HEK293 (cell line): ENCODE measurements around the gene SHE.

Source experiments
- CTCF ChIA-PET: fragments of 350-600 bp; formaldehyde crosslinking; extraction: SDS; loops from one replicate; lab custom pipeline; 2021; ENCODE audit warnings: antibody characterized with exemption; lab: Yijun Ruan, JAX
- POLR2A ChIA-PET: fragments of 300-600 bp; formaldehyde crosslinking; extraction: SDS; loops from one replicate; lab custom pipeline; 2020; ENCODE audit warnings: antibody characterized with exemption, inconsistent platforms; lab: Yijun Ruan, JAX
- H3K27ac ChIP-seq: fragments of 200-500 bp; sonication (Bioruptor generic); 2 replicates; pipeline ENCODE4 v1.5.1; 2014; ENCODE audit warnings: low read depth, low read length, control low read depth, inconsistent platforms; ENCODE audit errors: extremely low read depth
- H3K36me3 ChIP-seq, 2 experiments: fragments of 200-500 bp in 1 of 2; sonication (Bioruptor generic) in 1 of 2; 1 replicate in 1 of 2; 2 replicates in 1 of 2; pipeline ENCODE4 v1.5.1; 2014 to 2017; ENCODE audit warnings: inconsistent platforms in 2 of 2, low read length in 2 of 2; ENCODE audit not compliant: control insufficient read depth in 2 of 2, insufficient read depth in 1 of 2
- H3K4me1 ChIP-seq: fragments of 200-500 bp; sonication (Bioruptor generic); 2 replicates; pipeline ENCODE4 v1.5.1; 2014; ENCODE audit warnings: mild to moderate bottlenecking, low read length, inconsistent platforms; ENCODE audit not compliant: control insufficient read depth, insufficient read depth
- H3K4me3 ChIP-seq: 2 replicates; pipeline ENCODE4 v1.5.1; 2011; ENCODE audit warnings: low read depth, mild to moderate bottlenecking, control low read depth, low read length, moderate library complexity
- H3K9me3 ChIP-seq: fragments of 200-500 bp; sonication (Bioruptor generic); 2 replicates; pipeline ENCODE4 v1.5.1; 2014; ENCODE audit warnings: low read depth, low read length, inconsistent platforms; ENCODE audit not compliant: control insufficient read depth, insufficient read depth
- AEBP2 ChIP-seq: fragments of 450-650 bp; formaldehyde crosslinking; IDR thresholded peaks from 2 replicates; pipeline ENCODE4 v1.5.1; 2016; ENCODE audit warnings: missing biosample characterization, missing genetic modification characterization, borderline replicate concordance
- GFI1B ChIP-seq: fragments of 450-650 bp; formaldehyde crosslinking; IDR thresholded peaks from 2 replicates; pipeline ENCODE4 v1.5.1; 2016; ENCODE audit warnings: missing biosample characterization, missing genetic modification characterization
- GLI2 ChIP-seq: fragments of 450-650 bp; formaldehyde crosslinking; IDR thresholded peaks from 2 replicates; pipeline ENCODE4; 2017; ENCODE audit warnings: missing biosample characterization, missing genetic modification characterization, low read depth, borderline replicate concordance
- OVOL3 ChIP-seq: fragments of 450-650 bp; formaldehyde crosslinking; IDR thresholded peaks from 2 replicates; pipeline ENCODE4 v1.5.1; 2016; ENCODE audit warnings: missing biosample characterization, missing genetic modification characterization
- SCRT1 ChIP-seq: fragments of 450-650 bp; formaldehyde crosslinking; IDR thresholded peaks from 2 replicates; pipeline ENCODE4 v1.5.1; 2016; ENCODE audit warnings: missing biosample characterization, missing genetic modification characterization, borderline replicate concordance
- WT1 ChIP-seq: fragments of 450-650 bp; formaldehyde crosslinking; IDR thresholded peaks from 2 replicates; pipeline ENCODE4 v1.5.1; 2016; ENCODE audit warnings: missing biosample characterization, missing genetic modification characterization
- ZBTB10 ChIP-seq: fragments of 450-650 bp; formaldehyde crosslinking; IDR thresholded peaks from 2 replicates; pipeline ENCODE4 v1.5.1; 2016; ENCODE audit warnings: missing biosample characterization, missing genetic modification characterization
- ZBTB26 ChIP-seq: fragments of 450-650 bp; formaldehyde crosslinking; optimal IDR thresholded peaks from 2 replicates; pipeline ENCODE3; 2016; ENCODE audit warnings: missing biosample characterization, mild to moderate bottlenecking, missing genetic modification characterization
- ZBTB44 ChIP-seq: fragments of 450-650 bp; IDR thresholded peaks from 2 replicates; pipeline ENCODE4 v1.5.1; 2018; ENCODE audit warnings: missing biosample characterization, mild to moderate bottlenecking, missing genetic modification characterization
- ZBTB48 ChIP-seq: fragments of 450-650 bp; formaldehyde crosslinking; IDR thresholded peaks from 2 replicates; pipeline ENCODE4 v1.5.1; 2016; ENCODE audit warnings: missing biosample characterization, missing genetic modification characterization
- ZBTB7A ChIP-seq: fragments of 450-650 bp; formaldehyde crosslinking; IDR thresholded peaks from 2 replicates; pipeline ENCODE4 v1.5.1; 2016; ENCODE audit warnings: low read depth, missing biosample characterization, missing genetic modification characterization
- ZNF114 ChIP-seq: fragments of 450-650 bp; formaldehyde crosslinking; IDR thresholded peaks from 2 replicates; pipeline ENCODE4 v1.5.0; 2017; ENCODE audit warnings: missing biosample characterization, missing genetic modification characterization
- ZNF2 ChIP-seq: fragments of 450-650 bp; formaldehyde crosslinking; IDR thresholded peaks from 2 replicates; pipeline ENCODE4 v1.5.1; 2016; ENCODE audit warnings: missing biosample characterization, missing genetic modification characterization
- ZNF37A ChIP-seq: fragments of 450-650 bp; IDR thresholded peaks from 2 replicates; pipeline ENCODE4 v1.5.1; 2018; ENCODE audit warnings: missing biosample characterization, missing genetic modification characterization
- ZNF530 ChIP-seq: fragments of 450-650 bp; formaldehyde crosslinking; IDR thresholded peaks from 2 replicates; pipeline ENCODE4 v1.5.1; 2016; ENCODE audit warnings: low read depth, missing biosample characterization, missing genetic modification characterization
- ZNF544 ChIP-seq: fragments of 450-650 bp; formaldehyde crosslinking; IDR thresholded peaks from 2 replicates; pipeline ENCODE4 v1.5.0; 2017; ENCODE audit warnings: missing biosample characterization, missing genetic modification characterization
- ZNF692 ChIP-seq: fragments of 450-650 bp; formaldehyde crosslinking; IDR thresholded peaks from 2 replicates; pipeline ENCODE4 v1.5.1; 2016; ENCODE audit warnings: missing biosample characterization, missing genetic modification characterization
- ZNF830 ChIP-seq: fragments of 450-650 bp; IDR thresholded peaks from 2 replicates; pipeline ENCODE4 v1.5.0; 2018; ENCODE audit warnings: missing biosample characterization, missing genetic modification characterization, low read depth, mild to moderate bottlenecking, moderate library complexity
- ZSCAN5A ChIP-seq: fragments of 450-650 bp; formaldehyde crosslinking; IDR thresholded peaks from 2 replicates; pipeline ENCODE4 v1.5.1; 2016; ENCODE audit warnings: missing biosample characterization, missing genetic modification characterization

SHE gene

GRCh38 chr1:154492115-154492514 is 10.1 kb downstream of the SHE start:
- ChIA-PET POLR2A (no interaction called here), CTCF (interaction anchor here (0.7 to 1.0 kb wide), 2 partner anchors 11 to 43 kb away, joined by 3 to 5 read pairs; no protein-coding TSS in a partner anchor)
- H3K36me3 ChIP-seq: no peaks in the 10 kb centered on the region
- H3K4me3 ChIP-seq: no peak overlapping the region
- H3K9me3 ChIP-seq: no peaks in the 10 kb centered on the region
- H3K27ac ChIP-seq: no peak overlapping the region
- TF ChIP-seq OVOL3 (no peak), WT1 (tag by site-specific recombination) (no peak), ZBTB48 (no peak), ZNF544 (tag by site-specific recombination) (no peak), ZNF830 (tag by site-specific recombination) (no peak), ZNF114 (tag by site-specific recombination) (no peak), GFI1B (tag by site-specific recombination) (no peak), ZSCAN5A (tag by site-specific recombination) (no peak), ZNF2 (tag by site-specific recombination) (no peak), ZBTB44 (tag by site-specific recombination) (no peak), ZNF692 (no peak), ZBTB10 (tag by site-specific recombination) (no peak), ZBTB7A (tag by site-specific recombination) (no peak), AEBP2 (tag by site-specific recombination) (no peak), ZNF37A (no peak), GLI2 (no peak), SCRT1 (tag by site-specific recombination) (no peak), ZNF530 (no peak), ZBTB26 (no peak)
- H3K4me1 ChIP-seq: no peaks in the 10 kb centered on the region
